A172 (cell line): ENCODE data around the gene FTCD. TPM values are rescaled to one million over a fixed set of nuclear protein-coding genes. Genes with fewer than 3 reads are reported as not detected.
"Not testable (repeated sequence)": the region's sequence is repeated elsewhere in the genome, so short reads cannot be mapped to it uniquely, and the experiment has no call there.

Experiments used
- DNase-seq: peaks from one replicate; pipeline ENCODE4 v3.0.0-alpha.2; 2015; ENCODE audit warnings: low spot score
- total RNA-seq: library from RNA; depleted of rRNA; stranded (reverse); fragments of >200 nt; shearing (Covaris generic); gene quantifications from 2 replicates; pipeline ENCODE4 v1.2.3, GENCODE V29; 2014

The FTCD gene
- total RNA-seq, 1 experiment from 2014 or later, result 0.45 TPM

- no peak for DNase-seq
These were observed 43.3 kb downstream of the FTCD start for GRCh38 chr21:46111857-46112724.

GRCh38 chr21:46111193-46111571, 44.2 kb downstream of the FTCD start:
- no peak for DNase-seq

- no peak for DNase-seq
These were observed 44.7 kb downstream of the FTCD start for GRCh38 chr21:46110499-46111192.

GRCh38 chr21:46109313-46110221, 45.8 kb downstream of the FTCD start:
- no peak for DNase-seq

- no peak for DNase-seq
These were observed 46.5 kb downstream of the FTCD start for GRCh38 chr21:46108827-46109312.

GRCh38 chr21:46107376-46107775, 48.0 kb downstream of the FTCD start:
- DNase-seq, result not testable (repeated sequence)

GRCh38 chr21:46104104-46104503, 51.3 kb downstream of the FTCD start:
- no peak for DNase-seq

- no peak for DNase-seq
These were observed 54.5 kb downstream of the FTCD start for GRCh38 chr21:46100906-46101305.

- peak; percentile 57 for DNase-seq
These were observed 55.0 kb downstream of the FTCD start for GRCh38 chr21:46100426-46100825.

GRCh38 chr21:46100020-46100419, 55.4 kb downstream of the FTCD start:
- no peak for DNase-seq

GRCh38 chr21:46099476-46099875, 55.9 kb downstream of the FTCD start:
- no peak for DNase-seq

GRCh38 chr21:46098303-46099141, 56.9 kb downstream of the FTCD start:
- no peak for DNase-seq

- DNase-seq, result peak; percentile 31
These were observed 57.8 kb downstream of the FTCD start, which contains the start of gene COL6A2 for GRCh38 chr21:46097336-46098293. COL6A2 (plus strand) TSS chr21:46098112.

GRCh38 chr21:46096596-46097335, 58.6 kb downstream of the FTCD start:
- DNase-seq, result no peak

- DNase-seq, result no peak
These were observed 59.4 kb downstream of the FTCD start for GRCh38 chr21:46095814-46096595.

- DNase-seq, result no peak
These were observed 60.2 kb downstream of the FTCD start for GRCh38 chr21:46095083-46095719.

GRCh38 chr21:46094401-46095082, 60.8 kb downstream of the FTCD start:
- DNase-seq, result no peak
